ENCODE measurements around the gene VSTM4. TPM values are rescaled to one million over a fixed set of nuclear protein-coding genes. Genes with fewer than 3 reads are reported as not detected.

VSTM4 gene
- total and polyA plus RNA-seq, 11 donors = 5.6 to 22.1 (median 15.8) TPM

- no peak for TF ChIP-seq POLR2A (IDR thresholded peaks at IDR 0.05)
- no peak for TF ChIP-seq CTCF (IDR thresholded peaks at IDR 0.05)
- ATAC-seq = peak; percentile 12 to 80 (median 70)
- Histone ChIP-seq H3K27ac (peak overlapping the region in 10 of 12 donors; percentile 2 to 76 (median 44)), H3K4me3 (no peak overlapping the region), H3K4me1 (peaks cover 0 to 59% (median 30%) of the 10 kb centered on the region in 12 donors), H3K9me3 (no peaks in the 10 kb centered on the region), H3K27me3 (no peaks in the 10 kb centered on the region), H3K36me3 (peaks cover 0 to 18% (median 0%) of the 10 kb centered on the region in 9 donors)
- WGBS, 4 donors = 43 to 69% (median 54%) methylated on average over 9 to 11 of the region's 11 CpGs
- DNase-seq = peak in 4 of 5 donors; percentile 36 to 69 (median 50)
- intact Hi-C loops (cut with DNase I) = loop anchor here in 3 of 10 donors (5.0 to 10.0 kb wide), 2 partner anchors 59 to 61 kb away; partner anchors contain the start of gene VSTM4 (in 1 of the 3)
These were observed 62.0 kb downstream of the VSTM4 start for GRCh38 chr10:49053053-49053997.

- no peak for ATAC-seq
- 89 to 100% (median 93%) methylated on average over 1 of the region's 1 CpG for WGBS, 4 donors
- intact Hi-C loops (cut with DNase I) = loop anchor here in 3 of 10 donors (5.0 to 10.0 kb wide), 2 partner anchors 60 to 63 kb away; partner anchors contain the start of gene VSTM4 (in 1 of the 3)
These were observed 63.3 kb downstream of the VSTM4 start for GRCh38 chr10:49052069-49052468.

GRCh38 chr10:49050906-49051305 lies 64.4 kb downstream of the VSTM4 start:
- Histone ChIP-seq H3K9me3 (no peaks in the 10 kb centered on the region), H3K4me3 (no peak overlapping the region), H3K27me3 (no peaks in the 10 kb centered on the region), H3K27ac (no peak overlapping the region), H3K36me3 (peaks cover 0 to 37% (median 18%) of the 10 kb centered on the region in 9 donors), H3K4me1 (peaks cover 0 to 37% (median 19%) of the 10 kb centered on the region in 12 donors)
- TF ChIP-seq POLR2A (IDR thresholded peaks at IDR 0.05) (no peak), CTCF (IDR thresholded peaks at IDR 0.05) (no peak)
- intact Hi-C loops (cut with DNase I) = loop anchor here in 3 of 10 donors (5.0 to 10.0 kb wide), 2 partner anchors 61 to 64 kb away; partner anchors contain the start of gene VSTM4 (in 1 of the 3)
- 70 to 79% (median 73%) methylated on average over 3 of the region's 3 CpGs for WGBS, 4 donors
- ATAC-seq (no peak), DNase-seq (no peak)

More at GRCh38 chr10:49052069-49052468, 63.3 kb downstream of the VSTM4 start:
- Histone ChIP-seq H3K27ac (no peak overlapping the region), H3K27me3 (no peaks in the 10 kb centered on the region), H3K9me3 (no peaks in the 10 kb centered on the region), H3K4me3 (no peak overlapping the region), H3K36me3 (peaks cover 0 to 29% (median 12%) of the 10 kb centered on the region in 9 donors), H3K4me1 (peaks cover 0 to 47% (median 19%) of the 10 kb centered on the region in 12 donors)
- no peak for DNase-seq
- TF ChIP-seq CTCF (IDR thresholded peaks at IDR 0.05) = no peak
- no peak for TF ChIP-seq POLR2A (IDR thresholded peaks at IDR 0.05)

- H3K4me1 ChIP-seq = peaks cover 0 to 32% (median 17%) of the 10 kb centered on the region in 12 donors
- whole genome bisulfite sequencing, 4 donors = 57 to 73% (median 62%) methylated on average over 2 of the region's 2 CpGs
- H3K9me3 ChIP-seq = no peaks in the 10 kb centered on the region
- ATAC-seq (no peak), DNase-seq (no peak)
- no peak overlapping the region for H3K4me3 ChIP-seq
- no peak for TF ChIP-seq CTCF (IDR thresholded peaks at IDR 0.05)
- TF ChIP-seq POLR2A (IDR thresholded peaks at IDR 0.05) = no peak
- H3K36me3 ChIP-seq = peaks cover 0 to 39% (median 22%) of the 10 kb centered on the region in 9 donors
- no peaks in the 10 kb centered on the region for H3K27me3 ChIP-seq
- H3K27ac ChIP-seq = no peak overlapping the region
- intact Hi-C loops (cut with DNase I) = loop anchor here in 3 of 10 donors (5.0 to 10.0 kb wide), 2 partner anchors 62 to 64 kb away; partner anchors contain the start of gene VSTM4 (in 1 of the 3)
These were observed 65.0 kb downstream of the VSTM4 start for GRCh38 chr10:49050366-49050765.

Measured in heart left ventricle (tissue), 16 donors.